ENCODE measurements around the gene CPNE7.

CPNE7 gene

DNA sequence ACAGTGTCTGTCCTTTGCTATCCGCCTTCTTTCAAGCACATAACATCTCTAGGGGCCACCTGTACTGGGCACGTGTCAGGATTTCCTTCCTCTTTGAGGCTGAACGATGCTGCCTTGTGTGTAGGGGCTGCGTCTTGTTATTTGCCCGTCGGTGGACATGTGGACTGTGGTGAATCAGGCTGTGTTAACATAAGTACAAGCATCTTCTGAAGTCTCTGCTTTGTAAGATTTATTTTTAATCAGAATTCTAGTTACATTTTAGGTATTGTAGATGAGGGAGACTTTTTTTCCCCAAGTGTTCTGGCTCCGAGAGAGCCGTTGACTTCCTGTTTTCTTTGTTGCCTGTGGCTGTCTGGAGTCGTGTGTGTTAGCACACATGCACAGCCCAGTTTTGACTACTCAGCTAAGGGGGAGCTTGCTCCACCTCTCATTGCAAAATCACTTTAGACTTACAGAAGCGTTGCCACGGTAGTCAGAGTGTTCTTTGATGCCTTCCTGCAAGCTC, 41.3 kb upstream of the CPNE7 start:
- no peak for TF ChIP-seq SIN3A (IDR thresholded peaks at IDR 0.05; ENCODE audit: borderline replicate concordance, insufficient read depth, low read length)
- no peak for TF ChIP-seq TAF1 (IDR thresholded peaks at IDR 0.05; ENCODE audit: borderline replicate concordance, insufficient read depth, low read length)
- TF ChIP-seq FOXP2 (optimal IDR thresholded peaks at IDR 0.05; ENCODE audit: borderline replicate concordance, extremely low read depth, extremely low read length, insufficient read depth) = no peak
- TF ChIP-seq, protein P1, sequence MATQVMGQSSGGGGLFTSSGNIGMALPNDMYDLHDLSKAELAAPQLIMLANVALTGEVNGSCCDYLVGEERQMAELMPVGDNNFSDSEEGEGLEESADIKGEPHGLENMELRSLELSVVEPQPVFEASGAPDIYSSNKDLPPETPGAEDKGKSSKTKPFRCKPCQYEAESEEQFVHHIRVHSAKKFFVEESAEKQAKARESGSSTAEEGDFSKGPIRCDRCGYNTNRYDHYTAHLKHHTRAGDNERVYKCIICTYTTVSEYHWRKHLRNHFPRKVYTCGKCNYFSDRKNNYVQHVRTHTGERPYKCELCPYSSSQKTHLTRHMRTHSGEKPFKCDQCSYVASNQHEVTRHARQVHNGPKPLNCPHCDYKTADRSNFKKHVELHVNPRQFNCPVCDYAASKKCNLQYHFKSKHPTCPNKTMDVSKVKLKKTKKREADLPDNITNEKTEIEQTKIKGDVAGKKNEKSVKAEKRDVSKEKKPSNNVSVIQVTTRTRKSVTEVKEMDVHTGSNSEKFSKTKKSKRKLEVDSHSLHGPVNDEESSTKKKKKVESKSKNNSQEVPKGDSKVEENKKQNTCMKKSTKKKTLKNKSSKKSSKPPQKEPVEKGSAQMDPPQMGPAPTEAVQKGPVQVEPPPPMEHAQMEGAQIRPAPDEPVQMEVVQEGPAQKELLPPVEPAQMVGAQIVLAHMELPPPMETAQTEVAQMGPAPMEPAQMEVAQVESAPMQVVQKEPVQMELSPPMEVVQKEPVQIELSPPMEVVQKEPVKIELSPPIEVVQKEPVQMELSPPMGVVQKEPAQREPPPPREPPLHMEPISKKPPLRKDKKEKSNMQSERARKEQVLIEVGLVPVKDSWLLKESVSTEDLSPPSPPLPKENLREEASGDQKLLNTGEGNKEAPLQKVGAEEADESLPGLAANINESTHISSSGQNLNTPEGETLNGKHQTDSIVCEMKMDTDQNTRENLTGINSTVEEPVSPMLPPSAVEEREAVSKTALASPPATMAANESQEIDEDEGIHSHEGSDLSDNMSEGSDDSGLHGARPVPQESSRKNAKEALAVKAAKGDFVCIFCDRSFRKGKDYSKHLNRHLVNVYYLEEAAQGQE (IDR thresholded peaks at IDR 0.05; ENCODE audit: insufficient read depth in 1 of 2, low read depth in 2 of 2, low read length in 2 of 2) = no peak
- TF ChIP-seq POLR2AphosphoS5 (IDR thresholded peaks at IDR 0.05; ENCODE audit: low read depth, low read length) = no peak

DNA sequence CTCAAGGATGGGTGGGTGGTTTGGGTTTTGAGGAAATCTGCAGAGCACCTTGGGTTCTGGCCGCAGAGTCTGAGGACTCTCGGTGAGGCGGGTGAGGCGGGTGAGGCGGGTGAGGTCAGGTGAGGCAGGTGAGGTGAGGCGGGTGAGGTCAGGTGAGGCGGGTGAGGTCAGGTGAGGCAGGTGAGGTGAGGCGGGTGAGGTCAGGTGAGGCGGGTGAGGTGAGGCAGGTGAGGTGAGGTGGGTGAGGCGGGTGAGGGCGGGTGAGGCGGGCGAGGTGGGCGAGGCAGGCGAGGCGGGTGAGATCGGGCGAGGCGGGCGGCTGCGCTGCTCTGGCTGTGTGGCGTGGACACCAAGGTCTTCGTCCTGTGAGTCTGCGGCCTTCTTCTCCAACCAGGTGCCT, 39.2 kb upstream of the CPNE7 start:
- TF ChIP-seq, protein P1 (IDR thresholded peaks at IDR 0.05; ENCODE audit: insufficient read depth in 1 of 2, low read depth in 2 of 2, low read length in 2 of 2) = no peak
- TF ChIP-seq SIN3A (IDR thresholded peaks at IDR 0.05; ENCODE audit: borderline replicate concordance, insufficient read depth, low read length) (no peak), TAF1 (IDR thresholded peaks at IDR 0.05; ENCODE audit: borderline replicate concordance, insufficient read depth, low read length) (no peak), POLR2AphosphoS5 (IDR thresholded peaks at IDR 0.05; ENCODE audit: low read depth, low read length) (no peak), FOXP2 (optimal IDR thresholded peaks at IDR 0.05; ENCODE audit: borderline replicate concordance, extremely low read depth, extremely low read length, insufficient read depth) (no peak)

DNA sequence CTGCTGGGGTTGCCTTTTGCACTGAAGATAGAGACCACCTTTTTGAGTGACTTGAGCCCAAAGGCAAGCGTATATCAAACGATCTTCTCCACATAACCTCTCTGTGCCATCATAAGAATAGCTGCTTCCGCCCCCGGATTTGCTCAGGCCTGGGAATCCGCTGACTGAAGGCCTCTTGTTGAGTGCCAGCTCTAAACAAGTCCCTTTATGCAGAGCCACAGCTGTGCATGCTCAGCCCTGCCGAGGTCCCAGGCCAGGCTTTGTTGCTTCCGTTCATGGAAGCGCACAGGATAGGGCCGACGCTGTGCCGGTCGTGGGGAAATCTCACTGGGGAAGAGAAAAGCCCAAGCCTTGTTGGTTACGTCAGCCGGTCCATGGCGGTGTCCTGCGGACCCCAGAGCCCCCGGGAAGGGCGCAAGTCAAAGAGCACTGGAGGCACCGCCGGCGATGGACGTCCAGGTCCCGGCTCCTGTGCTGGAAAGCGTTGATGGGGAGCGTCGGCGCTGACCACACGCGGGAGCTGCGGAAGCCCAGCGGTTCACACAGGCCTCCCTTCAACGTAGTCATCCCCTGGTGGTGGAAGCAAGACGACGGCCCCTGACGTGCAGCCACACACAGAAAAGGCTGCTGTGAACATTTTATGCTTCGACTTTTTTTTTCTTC, 38.5 kb upstream of the CPNE7 start:
- no peak for TF ChIP-seq SIN3A (IDR thresholded peaks at IDR 0.05; ENCODE audit: borderline replicate concordance, insufficient read depth, low read length)

DNA sequence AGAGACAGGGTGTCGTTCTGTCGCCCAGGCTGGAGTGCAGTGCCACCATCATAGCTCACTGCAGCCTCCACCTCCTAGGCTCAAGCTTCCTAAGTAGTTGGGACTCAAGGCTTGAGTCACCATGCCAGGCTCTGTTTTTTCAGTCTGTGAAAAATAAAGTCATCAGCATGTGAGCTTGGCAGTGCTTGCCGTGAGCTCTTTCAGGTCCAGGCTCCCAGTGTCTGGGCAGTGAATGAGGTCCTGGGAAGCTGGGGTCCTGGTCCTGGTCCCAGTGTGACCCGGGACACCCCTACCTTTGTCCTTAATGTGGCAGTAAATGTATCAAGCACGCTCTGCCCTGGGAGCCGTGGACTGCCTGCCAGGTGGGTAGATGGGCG, 38.0 kb upstream of the CPNE7 start:
- TF ChIP-seq POLR2AphosphoS5 (IDR thresholded peaks at IDR 0.05; ENCODE audit: low read depth, low read length) (no peak), SIN3A (IDR thresholded peaks at IDR 0.05; ENCODE audit: borderline replicate concordance, insufficient read depth, low read length) (no peak), TAF1 (IDR thresholded peaks at IDR 0.05; ENCODE audit: borderline replicate concordance, insufficient read depth, low read length) (no peak), FOXP2 (optimal IDR thresholded peaks at IDR 0.05; ENCODE audit: borderline replicate concordance, extremely low read depth, extremely low read length, insufficient read depth) (no peak)
- TF ChIP-seq, protein P1 (IDR thresholded peaks at IDR 0.05; ENCODE audit: insufficient read depth in 1 of 2, low read depth in 2 of 2, low read length in 2 of 2) = no peak

DNA sequence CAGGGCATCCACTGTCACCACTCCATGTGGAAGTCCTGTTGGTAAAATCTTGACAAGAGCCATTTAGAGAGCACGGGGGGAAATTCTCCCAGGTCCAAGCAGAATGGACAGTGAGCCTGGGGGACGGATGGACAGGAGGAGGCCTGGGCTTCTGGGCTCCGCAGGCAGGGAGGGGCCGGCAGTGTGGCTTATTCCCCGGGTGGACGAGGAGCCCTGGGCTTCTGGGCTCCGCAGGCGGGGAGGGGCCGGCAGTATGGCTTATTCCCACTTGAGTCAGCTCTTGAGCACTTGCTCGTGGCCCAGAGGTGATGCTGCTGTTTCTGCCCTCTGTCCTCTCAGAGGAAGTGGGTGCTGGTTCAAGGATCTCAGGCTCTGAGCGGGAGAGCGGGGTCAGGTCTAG, 37.3 kb upstream of the CPNE7 start:
- TF ChIP-seq SIN3A (IDR thresholded peaks at IDR 0.05; ENCODE audit: borderline replicate concordance, insufficient read depth, low read length) (no peak), TAF1 (IDR thresholded peaks at IDR 0.05; ENCODE audit: borderline replicate concordance, insufficient read depth, low read length) (no peak), FOXP2 (optimal IDR thresholded peaks at IDR 0.05; ENCODE audit: borderline replicate concordance, extremely low read depth, extremely low read length, insufficient read depth) (no peak), POLR2AphosphoS5 (IDR thresholded peaks at IDR 0.05; ENCODE audit: low read depth, low read length) (no peak)
- TF ChIP-seq, protein P1 (IDR thresholded peaks at IDR 0.05; ENCODE audit: insufficient read depth in 1 of 2, low read depth in 2 of 2, low read length in 2 of 2) = no peak

Measured in PFSK-1 (cell line).